MG63 (cell line): ENCODE measurements around the gene RDH12. TPM values are rescaled to one million over a fixed set of nuclear protein-coding genes. Genes with fewer than 3 reads are reported as not detected.

Experiments
- DNase-seq: peaks from one replicate; pipeline ENCODE4 v3.0.0-alpha.2; 2020
- H3K27me3 ChIP-seq: fragments of 250-450 bp; sonication (Bioruptor Pico); 2 replicates; pipeline ENCODE4 v1.5.1; 2020; ENCODE audit warnings: mild to moderate bottlenecking, moderate library complexity
- H3K36me3 ChIP-seq: fragments of 250-450 bp; sonication (Bioruptor Pico); 2 replicates; pipeline ENCODE4 v1.5.1; 2020; ENCODE audit warnings: mild to moderate bottlenecking, moderate library complexity
- H3K4me3 ChIP-seq: fragments of 250-450 bp; sonication (Bioruptor Pico); 2 replicates; pipeline ENCODE4 v1.5.1; 2020; ENCODE audit warnings: mild to moderate bottlenecking, moderate library complexity
- H3K9me3 ChIP-seq: fragments of 250-450 bp; sonication (Bioruptor Pico); 2 replicates; pipeline ENCODE4 v1.5.1; 2020; ENCODE audit warnings: mild to moderate bottlenecking, moderate library complexity
- total RNA-seq: library from RNA; depleted of rRNA; stranded (reverse); fragments of >200 nt; shearing (Covaris generic); gene quantifications from 2 replicates; pipeline ENCODE4 v1.2.3, GENCODE V29; 2014; ENCODE audit warnings: low replicate concordance; rRNA removed

RDH12 gene
- total RNA-seq, 1 experiment from 2014 or later, result 0.07 TPM

DNA sequence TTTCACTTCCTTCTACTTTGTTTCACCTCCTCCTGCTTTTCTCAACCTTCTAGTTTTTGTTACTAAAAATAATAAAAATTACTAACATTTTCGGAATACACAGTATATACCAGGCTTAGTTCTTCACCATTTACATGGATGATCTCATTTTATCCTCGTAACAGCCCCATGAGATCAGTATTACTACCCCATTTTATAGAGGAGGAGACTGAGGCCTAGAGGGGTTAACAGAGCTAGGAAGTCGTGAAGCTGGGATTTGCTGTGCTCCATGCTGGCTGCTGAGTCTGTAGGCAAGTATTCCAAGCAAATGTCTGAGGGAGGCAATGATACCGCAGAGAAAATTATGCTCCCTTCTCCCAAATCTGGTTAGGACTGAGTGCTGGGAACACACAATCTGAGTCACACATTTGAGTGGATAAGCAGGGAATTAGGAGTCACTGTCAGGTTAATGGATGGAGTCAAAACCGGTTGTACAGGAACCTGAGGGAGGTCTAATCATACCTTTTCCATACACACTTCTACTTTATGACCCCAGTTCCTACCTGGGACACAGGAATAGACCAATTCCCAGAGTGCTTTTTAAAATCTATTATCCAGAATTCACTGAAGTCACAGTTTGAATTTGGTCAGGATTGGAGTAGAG lies 63.6 kb downstream of the RDH12 start:
- Histone ChIP-seq H3K9me3 (no peaks in the 10 kb centered on the region), H3K36me3 (no peaks in the 10 kb centered on the region; the same call in 1 of the 2 replicates), H3K27me3 (no peaks in the 10 kb centered on the region), H3K4me3 (no peak overlapping the region)
- no peak for DNase-seq

DNA sequence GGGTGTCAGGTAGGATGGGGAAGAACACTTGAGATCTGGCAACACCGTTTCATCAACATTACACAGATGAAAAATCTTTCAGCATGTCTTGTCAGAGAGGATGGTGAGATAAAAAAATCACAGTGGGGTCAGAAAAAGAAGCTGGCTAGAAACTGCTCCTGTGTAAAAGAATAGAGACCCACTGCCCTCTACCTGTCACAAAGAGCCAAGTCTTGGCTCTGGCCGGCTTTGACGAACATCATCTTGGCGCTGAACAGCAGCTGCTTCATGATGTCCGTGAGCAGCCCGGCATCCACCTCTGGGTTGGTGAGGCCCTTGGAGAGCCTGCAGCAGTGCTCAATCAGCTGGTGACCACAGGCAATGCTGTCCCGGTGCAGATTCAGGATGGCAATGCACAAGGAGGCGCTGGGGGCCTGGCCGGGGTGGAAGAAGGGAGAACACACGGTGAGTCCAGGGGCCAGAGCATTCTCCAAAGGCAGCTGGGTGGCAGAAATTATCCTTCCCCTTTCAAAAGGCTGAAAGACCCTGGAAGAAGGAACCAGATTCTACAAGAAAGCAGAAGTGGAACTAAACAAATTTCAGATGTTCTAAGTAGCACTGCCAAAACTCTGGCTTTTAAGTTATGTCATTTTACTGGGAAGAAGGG lies 64.5 kb downstream of the RDH12 start:
- Histone ChIP-seq H3K9me3 (no peaks in the 10 kb centered on the region), H3K36me3 (no peaks in the 10 kb centered on the region; the same call in 1 of the 2 replicates), H3K27me3 (no peaks in the 10 kb centered on the region), H3K4me3 (no peak overlapping the region)
- no peak for DNase-seq

DNA sequence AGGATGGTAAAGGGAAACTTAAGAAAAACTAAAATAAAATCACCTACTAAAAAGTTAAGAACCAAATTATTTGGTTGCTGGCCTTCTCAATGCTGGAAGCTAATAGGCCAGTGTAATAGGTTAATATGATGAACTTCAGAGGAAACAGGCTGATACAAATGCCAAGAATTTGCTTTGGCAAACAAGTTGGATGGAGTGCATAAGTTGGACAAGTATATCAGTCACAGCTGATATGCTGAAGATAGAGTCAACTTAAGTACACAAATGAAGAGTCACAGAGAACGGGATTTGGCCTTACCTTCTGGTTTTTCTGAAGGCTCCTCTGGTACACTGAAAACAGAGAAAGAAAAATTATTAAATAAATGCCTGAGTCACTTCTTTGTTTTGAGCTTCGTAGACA lies 66.5 kb downstream of the RDH12 start:
- Histone ChIP-seq H3K27me3 (no peaks in the 10 kb centered on the region), H3K4me3 (no peak overlapping the region), H3K36me3 (no peaks in the 10 kb centered on the region; the same call in 1 of the 2 replicates), H3K9me3 (no peaks in the 10 kb centered on the region)
- no peak for DNase-seq

DNA sequence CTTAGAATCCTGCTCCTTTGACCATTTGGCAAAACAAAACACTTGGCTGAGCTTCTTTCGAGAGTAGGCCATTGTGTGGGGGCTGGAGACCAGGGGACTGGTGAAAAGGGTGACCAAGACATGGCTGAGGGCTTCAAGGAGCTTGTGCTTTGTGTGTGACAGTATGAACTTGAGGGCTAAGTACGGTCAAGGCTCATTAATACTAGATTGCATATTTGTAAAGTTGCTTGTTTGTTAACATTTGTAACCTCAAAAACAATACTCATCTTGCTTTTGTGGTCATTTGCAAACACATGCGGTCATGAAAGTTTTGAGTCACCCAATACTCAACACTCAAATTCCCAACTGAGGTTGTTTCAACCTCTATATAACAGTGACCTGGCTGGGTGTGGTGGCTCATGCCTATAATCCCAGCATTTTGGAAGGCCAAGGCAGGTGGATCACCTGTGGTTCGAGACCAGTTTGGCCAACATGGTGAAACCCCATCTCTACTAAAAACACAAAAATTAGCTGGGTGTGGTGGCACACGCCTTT lies 72.2 kb downstream of the RDH12 start:
- Histone ChIP-seq H3K4me3 (no peak overlapping the region), H3K9me3 (no peaks in the 10 kb centered on the region), H3K27me3 (no peaks in the 10 kb centered on the region), H3K36me3 (no peaks in the 10 kb centered on the region)
- DNase-seq, result no peak

DNA sequence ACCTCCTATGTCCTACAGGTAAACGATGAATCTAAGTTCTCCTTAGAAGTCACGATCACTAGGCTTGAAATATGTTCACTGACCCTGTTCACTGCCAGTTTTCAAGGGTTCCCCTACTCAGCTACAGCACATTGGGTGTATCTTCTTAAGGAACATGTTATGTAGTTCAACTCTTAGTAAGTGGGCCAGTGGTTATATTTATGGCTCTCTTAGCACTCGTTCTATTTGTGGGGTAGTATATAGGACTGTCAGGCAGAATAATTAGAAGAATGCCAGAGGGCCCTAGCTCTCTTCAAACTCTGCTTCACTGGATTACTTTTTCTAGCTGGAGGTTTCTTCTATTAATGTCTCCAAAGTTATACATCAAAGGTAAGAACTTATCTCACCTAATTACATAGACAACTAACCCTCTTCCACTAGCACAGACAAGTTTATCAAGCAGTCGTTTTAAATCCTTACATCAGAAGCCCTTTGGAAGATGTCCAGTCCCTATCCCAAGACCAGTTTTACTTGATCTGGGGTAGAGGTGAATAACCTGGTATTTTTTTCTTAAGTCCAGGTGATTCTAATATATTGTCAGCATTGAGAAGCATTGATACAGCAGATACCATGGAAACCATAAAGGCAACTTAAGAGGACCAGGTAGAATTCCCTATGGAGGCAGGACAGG lies 75.1 kb downstream of the RDH12 start:
- Histone ChIP-seq H3K27me3 (no peaks in the 10 kb centered on the region), H3K4me3 (no peak overlapping the region), H3K36me3 (no peaks in the 10 kb centered on the region), H3K9me3 (no peaks in the 10 kb centered on the region)
- DNase-seq, result no peak

DNA sequence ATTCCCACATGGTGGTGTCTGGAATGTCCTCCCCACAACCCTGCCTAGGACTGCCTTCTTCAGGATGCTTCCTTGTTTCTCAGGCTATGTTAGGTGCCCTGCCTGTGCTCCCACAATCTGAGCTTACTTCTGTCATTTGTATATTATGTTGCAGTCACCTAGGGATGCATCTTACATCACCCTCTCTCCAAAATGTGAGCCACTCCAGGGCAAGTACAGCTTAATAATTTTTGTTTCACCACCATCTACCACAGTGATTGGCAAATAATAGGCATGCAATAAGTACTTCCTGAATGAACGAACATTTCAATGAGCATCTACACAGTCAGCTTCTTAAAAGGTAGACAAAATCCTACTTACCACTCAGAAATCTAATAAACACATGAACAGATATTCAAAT lies 77.1 kb downstream of the RDH12 start:
- Histone ChIP-seq H3K4me3 (no peak overlapping the region), H3K36me3 (no peaks in the 10 kb centered on the region), H3K27me3 (no peaks in the 10 kb centered on the region), H3K9me3 (no peaks in the 10 kb centered on the region)
- DNase-seq, result no peak

DNA sequence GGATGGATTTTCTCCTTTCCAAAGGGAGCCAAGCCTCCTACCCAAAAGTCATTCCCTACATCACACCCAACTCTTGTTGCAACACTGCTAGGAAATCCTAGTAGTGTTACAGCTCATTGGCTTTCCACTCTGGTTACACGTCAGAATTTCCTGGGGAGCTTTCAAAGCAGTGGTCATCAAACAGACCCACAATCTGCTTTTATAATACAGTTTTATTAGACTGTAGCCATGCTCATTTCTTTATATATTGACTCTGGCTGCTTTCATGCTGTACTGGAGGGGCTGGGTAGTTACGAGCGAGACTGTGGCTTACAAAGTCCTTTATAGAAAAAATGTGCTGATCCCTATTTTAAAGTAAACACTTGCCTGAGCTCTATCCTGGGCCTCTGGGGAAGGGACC lies 80.4 kb downstream of the RDH12 start:
- H3K9me3 ChIP-seq, result no peaks in the 10 kb centered on the region
- no peaks in the 10 kb centered on the region for H3K27me3 ChIP-seq
- no peak overlapping the region for H3K4me3 ChIP-seq
- DNase-seq, result no peak
- no peaks in the 10 kb centered on the region for H3K36me3 ChIP-seq

Other genes with a start within 250 kb of the RDH12 start
- gene TMEM229B, start 213.2 kb upstream of the RDH12 start, total RNA-seq, result 5.9 TPM in 1 of 2 replicates, not detected in the other
- gene PLEKHH1, start 168.6 kb upstream of the RDH12 start, total RNA-seq, result 0.07 and 0.47 TPM in 2 replicates
- gene PIGH, start 101.6 kb upstream of the RDH12 start, total RNA-seq, result 19.4 and 48.5 TPM in 2 replicates
- gene ARG2, start 82.0 kb upstream of the RDH12 start, total RNA-seq, result 1.4 and 3.6 TPM in 2 replicates
- gene VTI1B, start 27.3 kb upstream of the RDH12 start, total RNA-seq, result 46.6 and 124 TPM in 2 replicates
- gene RDH11, start 6.1 kb upstream of the RDH12 start, total RNA-seq, result 23.8 and 25.9 TPM in 2 replicates
- gene ZFYVE26, start 114.7 kb downstream of the RDH12 start, total RNA-seq, result 3.3 and 9.7 TPM in 2 replicates
- gene RAD51B, start 117.9 kb downstream of the RDH12 start, total RNA-seq, result 2.6 and 7.2 TPM in 2 replicates